Measurements from ENCODE around the gene GNPTG.

Gene GNPTG

GRCh38 chr16:1349351-1349750 lies 2.4 kb upstream of the GNPTG start:
- DNase-seq = no peak

- DNase-seq = no peak
Measured at GRCh38 chr16:1349951-1350350, 1.8 kb upstream of the GNPTG start.

- DNase-seq = no peak
Measured at GRCh38 chr16:1350691-1351090, 1.0 kb upstream of the GNPTG start.

- peak; percentile 49 for DNase-seq
Measured at GRCh38 chr16:1351215-1351581, 533 bp upstream of the GNPTG start.

- no peak for DNase-seq
Measured at GRCh38 chr16:1354815-1355540, 3.2 kb downstream of the GNPTG start.

GRCh38 chr16:1355591-1355990 lies 3.9 kb downstream of the GNPTG start:
- DNase-seq = no peak

GRCh38 chr16:1356061-1356900 lies 4.5 kb downstream of the GNPTG start:
- DNase-seq = no peak

GRCh38 chr16:1357906-1358566 lies 6.3 kb downstream of the GNPTG start:
- no peak for DNase-seq

GRCh38 chr16:1361685-1362360 lies 10.1 kb downstream of the GNPTG start:
- DNase-seq = no peak

GRCh38 chr16:1362807-1363206 lies 11.1 kb downstream of the GNPTG start:
- no peak for DNase-seq

- DNase-seq = peak; percentile 83
Measured at GRCh38 chr16:1363501-1364041, 11.8 kb downstream of the GNPTG start.

GRCh38 chr16:1364510-1364909 lies 12.8 kb downstream of the GNPTG start:
- no peak for DNase-seq

- DNase-seq = no peak
Measured at GRCh38 chr16:1366060-1366711, 14.5 kb downstream of the GNPTG start.

- DNase-seq = no peak
Measured at GRCh38 chr16:1366712-1367299, 15.1 kb downstream of the GNPTG start.

GRCh38 chr16:1367486-1368174 lies 15.9 kb downstream of the GNPTG start:
- DNase-seq = no peak

- DNase-seq = no peak
Measured at GRCh38 chr16:1371054-1371978, 19.6 kb downstream of the GNPTG start.

GRCh38 chr16:1372292-1372950 lies 20.7 kb downstream of the GNPTG start:
- no peak for DNase-seq

GRCh38 chr16:1374418-1375297 lies 22.9 kb downstream of the GNPTG start:
- DNase-seq = no peak

- DNase-seq = no peak
Measured at GRCh38 chr16:1375298-1375640, 23.5 kb downstream of the GNPTG start.
